Brain microvascular endothelial cell (primary cell): ENCODE measurements around the gene SPATA2.

Source experiments
- DNase-seq: peaks from one replicate; pipeline ENCODE4 v3.0.0-alpha.2; 2020
- H3K27ac ChIP-seq: fragments of 250-450 bp; sonication (Bioruptor Pico); 2 replicates; pipeline ENCODE4 v1.5.1; 2020; ENCODE audit warnings: mild to moderate bottlenecking, moderate library complexity
- H3K27me3 ChIP-seq: fragments of 250-450 bp; sonication (Bioruptor Pico); replicated peaks from 2 replicates; pipeline ENCODE4 v1.5.1; 2020; ENCODE audit warnings: mild to moderate bottlenecking
- H3K36me3 ChIP-seq: fragments of 250-450 bp; sonication (Bioruptor Pico); replicated peaks from 2 replicates; pipeline ENCODE4 v1.5.1; 2020; ENCODE audit warnings: mild to moderate bottlenecking
- H3K4me3 ChIP-seq: 2 replicates; pipeline ENCODE4 v1.5.1; 2011; ENCODE audit warnings: low read depth, mild to moderate bottlenecking, control low read depth, low read length, moderate library complexity
- CTCF ChIP-seq: IDR thresholded peaks from 2 replicates; pipeline ENCODE4 v1.5.1; 2011; ENCODE audit warnings: low read depth, mild to moderate bottlenecking, moderate library complexity, low read length, control low read depth, inconsistent platforms; ENCODE audit errors: missing control alignments
- in situ Hi-C: cut with HindIII; loops from 2 replicates; pipeline ENCODE4 v1.10.0; 2017; ENCODE audit warnings: low sequenced_read_pairs, low pct_ligation_motif_present

The SPATA2 gene

GRCh38 chr20:49914310-49915117, 815 bp downstream of the SPATA2 start:
- H3K27me3 ChIP-seq, result no peaks in the 10 kb centered on the region
- peak overlapping the region; percentile 92 for H3K4me3 ChIP-seq
- in situ Hi-C loops, result no loop called here
- peak overlapping the region; percentile 100 for H3K27ac ChIP-seq
- no peak for DNase-seq
- TF ChIP-seq CTCF, result no peak
- peaks cover under 1% of the 10 kb centered on the region for H3K36me3 ChIP-seq

- Histone ChIP-seq H3K27ac (no peak overlapping the region), H3K27me3 (no peaks in the 10 kb centered on the region), H3K4me3 (no peak overlapping the region), H3K36me3 (peaks cover 7% of the 10 kb centered on the region)
- DNase-seq, result no peak
- in situ Hi-C loops, result no loop called here
- no peak for TF ChIP-seq CTCF
Measured at GRCh38 chr20:49913399-49914047, 1.8 kb downstream of the SPATA2 start.

GRCh38 chr20:49910340-49910706, 5.0 kb downstream of the SPATA2 start:
- Histone ChIP-seq H3K27me3 (no peaks in the 10 kb centered on the region), H3K4me3 (no peak overlapping the region), H3K36me3 (peaks cover 22% of the 10 kb centered on the region), H3K27ac (no peak overlapping the region)
- no peak for DNase-seq
- no peak for TF ChIP-seq CTCF
- in situ Hi-C loops, result no loop called here

GRCh38 chr20:49909499-49910339, 5.6 kb downstream of the SPATA2 start:
- DNase-seq, result no peak
- Histone ChIP-seq H3K27me3 (no peaks in the 10 kb centered on the region), H3K27ac (no peak overlapping the region), H3K36me3 (peaks cover 27% of the 10 kb centered on the region), H3K4me3 (no peak overlapping the region)
- in situ Hi-C loops, result no loop called here
- TF ChIP-seq CTCF, result peak; percentile 57

GRCh38 chr20:49908258-49908565, 7.1 kb downstream of the SPATA2 start:
- H3K27me3 ChIP-seq, result no peaks in the 10 kb centered on the region
- DNase-seq, result no peak
- TF ChIP-seq CTCF, result no peak
- no peak overlapping the region for H3K4me3 ChIP-seq
- no peak overlapping the region for H3K27ac ChIP-seq
- in situ Hi-C loops, result no loop called here
- H3K36me3 ChIP-seq, result peaks cover 27% of the 10 kb centered on the region
